ENCODE data around the gene GPR137B. TPM values are rescaled to one million over a fixed set of nuclear protein-coding genes. Genes with fewer than 3 reads are reported as not detected.

The GPR137B gene
- total and polyA plus RNA-seq, 2 of the 8 experiments (the other 6 are each of a cell fraction or from before 2014, with no cell fraction given): 6.9 to 7.7 TPM

GRCh38 chr1:236207121-236207520 lies 64.8 kb downstream of the GPR137B start (continued):
- TF ChIP-seq, protein P1, sequence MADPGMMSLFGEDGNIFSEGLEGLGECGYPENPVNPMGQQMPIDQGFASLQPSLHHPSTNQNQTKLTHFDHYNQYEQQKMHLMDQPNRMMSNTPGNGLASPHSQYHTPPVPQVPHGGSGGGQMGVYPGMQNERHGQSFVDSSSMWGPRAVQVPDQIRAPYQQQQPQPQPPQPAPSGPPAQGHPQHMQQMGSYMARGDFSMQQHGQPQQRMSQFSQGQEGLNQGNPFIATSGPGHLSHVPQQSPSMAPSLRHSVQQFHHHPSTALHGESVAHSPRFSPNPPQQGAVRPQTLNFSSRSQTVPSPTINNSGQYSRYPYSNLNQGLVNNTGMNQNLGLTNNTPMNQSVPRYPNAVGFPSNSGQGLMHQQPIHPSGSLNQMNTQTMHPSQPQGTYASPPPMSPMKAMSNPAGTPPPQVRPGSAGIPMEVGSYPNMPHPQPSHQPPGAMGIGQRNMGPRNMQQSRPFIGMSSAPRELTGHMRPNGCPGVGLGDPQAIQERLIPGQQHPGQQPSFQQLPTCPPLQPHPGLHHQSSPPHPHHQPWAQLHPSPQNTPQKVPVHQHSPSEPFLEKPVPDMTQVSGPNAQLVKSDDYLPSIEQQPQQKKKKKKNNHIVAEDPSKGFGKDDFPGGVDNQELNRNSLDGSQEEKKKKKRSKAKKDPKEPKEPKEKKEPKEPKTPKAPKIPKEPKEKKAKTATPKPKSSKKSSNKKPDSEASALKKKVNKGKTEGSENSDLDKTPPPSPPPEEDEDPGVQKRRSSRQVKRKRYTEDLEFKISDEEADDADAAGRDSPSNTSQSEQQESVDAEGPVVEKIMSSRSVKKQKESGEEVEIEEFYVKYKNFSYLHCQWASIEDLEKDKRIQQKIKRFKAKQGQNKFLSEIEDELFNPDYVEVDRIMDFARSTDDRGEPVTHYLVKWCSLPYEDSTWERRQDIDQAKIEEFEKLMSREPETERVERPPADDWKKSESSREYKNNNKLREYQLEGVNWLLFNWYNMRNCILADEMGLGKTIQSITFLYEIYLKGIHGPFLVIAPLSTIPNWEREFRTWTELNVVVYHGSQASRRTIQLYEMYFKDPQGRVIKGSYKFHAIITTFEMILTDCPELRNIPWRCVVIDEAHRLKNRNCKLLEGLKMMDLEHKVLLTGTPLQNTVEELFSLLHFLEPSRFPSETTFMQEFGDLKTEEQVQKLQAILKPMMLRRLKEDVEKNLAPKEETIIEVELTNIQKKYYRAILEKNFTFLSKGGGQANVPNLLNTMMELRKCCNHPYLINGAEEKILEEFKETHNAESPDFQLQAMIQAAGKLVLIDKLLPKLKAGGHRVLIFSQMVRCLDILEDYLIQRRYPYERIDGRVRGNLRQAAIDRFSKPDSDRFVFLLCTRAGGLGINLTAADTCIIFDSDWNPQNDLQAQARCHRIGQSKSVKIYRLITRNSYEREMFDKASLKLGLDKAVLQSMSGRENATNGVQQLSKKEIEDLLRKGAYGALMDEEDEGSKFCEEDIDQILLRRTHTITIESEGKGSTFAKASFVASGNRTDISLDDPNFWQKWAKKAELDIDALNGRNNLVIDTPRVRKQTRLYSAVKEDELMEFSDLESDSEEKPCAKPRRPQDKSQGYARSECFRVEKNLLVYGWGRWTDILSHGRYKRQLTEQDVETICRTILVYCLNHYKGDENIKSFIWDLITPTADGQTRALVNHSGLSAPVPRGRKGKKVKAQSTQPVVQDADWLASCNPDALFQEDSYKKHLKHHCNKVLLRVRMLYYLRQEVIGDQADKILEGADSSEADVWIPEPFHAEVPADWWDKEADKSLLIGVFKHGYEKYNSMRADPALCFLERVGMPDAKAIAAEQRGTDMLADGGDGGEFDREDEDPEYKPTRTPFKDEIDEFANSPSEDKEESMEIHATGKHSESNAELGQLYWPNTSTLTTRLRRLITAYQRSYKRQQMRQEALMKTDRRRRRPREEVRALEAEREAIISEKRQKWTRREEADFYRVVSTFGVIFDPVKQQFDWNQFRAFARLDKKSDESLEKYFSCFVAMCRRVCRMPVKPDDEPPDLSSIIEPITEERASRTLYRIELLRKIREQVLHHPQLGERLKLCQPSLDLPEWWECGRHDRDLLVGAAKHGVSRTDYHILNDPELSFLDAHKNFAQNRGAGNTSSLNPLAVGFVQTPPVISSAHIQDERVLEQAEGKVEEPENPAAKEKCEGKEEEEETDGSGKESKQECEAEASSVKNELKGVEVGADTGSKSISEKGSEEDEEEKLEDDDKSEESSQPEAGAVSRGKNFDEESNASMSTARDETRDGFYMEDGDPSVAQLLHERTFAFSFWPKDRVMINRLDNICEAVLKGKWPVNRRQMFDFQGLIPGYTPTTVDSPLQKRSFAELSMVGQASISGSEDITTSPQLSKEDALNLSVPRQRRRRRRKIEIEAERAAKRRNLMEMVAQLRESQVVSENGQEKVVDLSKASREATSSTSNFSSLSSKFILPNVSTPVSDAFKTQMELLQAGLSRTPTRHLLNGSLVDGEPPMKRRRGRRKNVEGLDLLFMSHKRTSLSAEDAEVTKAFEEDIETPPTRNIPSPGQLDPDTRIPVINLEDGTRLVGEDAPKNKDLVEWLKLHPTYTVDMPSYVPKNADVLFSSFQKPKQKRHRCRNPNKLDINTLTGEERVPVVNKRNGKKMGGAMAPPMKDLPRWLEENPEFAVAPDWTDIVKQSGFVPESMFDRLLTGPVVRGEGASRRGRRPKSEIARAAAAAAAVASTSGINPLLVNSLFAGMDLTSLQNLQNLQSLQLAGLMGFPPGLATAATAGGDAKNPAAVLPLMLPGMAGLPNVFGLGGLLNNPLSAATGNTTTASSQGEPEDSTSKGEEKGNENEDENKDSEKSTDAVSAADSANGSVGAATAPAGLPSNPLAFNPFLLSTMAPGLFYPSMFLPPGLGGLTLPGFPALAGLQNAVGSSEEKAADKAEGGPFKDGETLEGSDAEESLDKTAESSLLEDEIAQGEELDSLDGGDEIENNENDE (IDR thresholded peaks at IDR 0.05; ENCODE audit: insufficient replicate concordance, low read length): no peak
- TF ChIP-seq MAFK (IDR thresholded peaks at IDR 0.05; ENCODE audit: low read depth, low read length): peak; percentile 32; the same call in 1 of the 2 replicates
